Subcutaneous adipose tissue (tissue), 4 donors: ENCODE data around the gene OTC. TPM values are rescaled to one million over a fixed set of nuclear protein-coding genes. Genes with fewer than 3 reads are reported as not detected.

ENCODE experiments used
- total RNA-seq, 4 donors: library from RNA; depleted of rRNA; stranded (reverse); fragments of >200 nt; gene quantifications; one replicate each; pipeline ENCODE4 v1.1.0, GENCODE V29; 2016
- TF ChIP-seq, protein P1 (sequence below): fragments of 450-650 bp; IDR thresholded peaks from one replicate; pipeline ENCODE4 v1.5.1; 2016; ENCODE audit warnings: low read depth, mild to moderate bottlenecking, control low read depth, antibody characterized with exemption, moderate library complexity

The OTC gene
- total RNA-seq, 4 donors from 2014 or later: 2.1 TPM; not detected in 3

DNA sequence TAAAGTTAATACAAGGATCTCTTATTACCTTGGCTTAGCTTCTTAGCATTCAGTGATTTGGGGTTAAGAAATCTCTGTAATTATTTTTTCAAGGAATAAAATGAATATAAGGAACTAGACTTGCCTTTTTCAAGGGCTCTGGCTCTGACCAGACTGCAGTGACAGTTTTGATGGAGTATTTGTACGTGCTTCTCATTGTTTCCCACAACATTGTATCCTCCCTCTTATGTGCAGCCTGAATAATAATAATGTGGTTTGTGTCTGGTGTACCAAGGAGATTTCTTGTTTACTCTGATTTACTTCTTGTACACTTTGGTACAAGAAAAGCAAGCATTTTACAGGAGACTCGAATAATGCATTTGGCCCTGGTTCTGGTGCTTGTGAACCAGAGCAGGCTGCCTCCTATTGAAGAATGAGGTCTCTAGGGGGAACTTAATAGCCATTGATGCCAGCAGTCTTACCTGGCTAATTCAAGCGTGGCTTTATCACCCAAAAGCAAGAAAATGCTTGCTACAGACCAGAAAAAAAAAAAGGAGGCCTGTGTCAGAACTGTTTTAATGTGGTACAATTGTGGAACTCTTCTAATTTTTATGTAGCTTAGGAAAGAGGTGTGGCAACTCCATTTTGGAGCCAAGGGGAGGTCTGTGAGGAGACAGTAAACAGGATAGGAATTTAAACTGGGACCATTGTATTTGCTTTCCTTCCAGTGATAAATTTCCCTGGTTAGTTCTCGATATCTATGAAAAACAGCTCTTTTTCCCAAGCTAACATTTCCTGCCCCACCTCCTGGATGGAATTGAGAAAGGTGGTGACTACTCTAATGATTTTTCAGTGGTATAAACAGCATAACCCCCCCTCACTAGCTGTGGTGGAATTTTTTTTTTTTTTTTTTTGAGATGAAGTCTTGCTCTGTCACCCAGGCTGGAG, 5.6 kb downstream of the OTC start:
- TF ChIP-seq, protein P1, sequence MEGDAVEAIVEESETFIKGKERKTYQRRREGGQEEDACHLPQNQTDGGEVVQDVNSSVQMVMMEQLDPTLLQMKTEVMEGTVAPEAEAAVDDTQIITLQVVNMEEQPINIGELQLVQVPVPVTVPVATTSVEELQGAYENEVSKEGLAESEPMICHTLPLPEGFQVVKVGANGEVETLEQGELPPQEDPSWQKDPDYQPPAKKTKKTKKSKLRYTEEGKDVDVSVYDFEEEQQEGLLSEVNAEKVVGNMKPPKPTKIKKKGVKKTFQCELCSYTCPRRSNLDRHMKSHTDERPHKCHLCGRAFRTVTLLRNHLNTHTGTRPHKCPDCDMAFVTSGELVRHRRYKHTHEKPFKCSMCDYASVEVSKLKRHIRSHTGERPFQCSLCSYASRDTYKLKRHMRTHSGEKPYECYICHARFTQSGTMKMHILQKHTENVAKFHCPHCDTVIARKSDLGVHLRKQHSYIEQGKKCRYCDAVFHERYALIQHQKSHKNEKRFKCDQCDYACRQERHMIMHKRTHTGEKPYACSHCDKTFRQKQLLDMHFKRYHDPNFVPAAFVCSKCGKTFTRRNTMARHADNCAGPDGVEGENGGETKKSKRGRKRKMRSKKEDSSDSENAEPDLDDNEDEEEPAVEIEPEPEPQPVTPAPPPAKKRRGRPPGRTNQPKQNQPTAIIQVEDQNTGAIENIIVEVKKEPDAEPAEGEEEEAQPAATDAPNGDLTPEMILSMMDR: no peak

DNA sequence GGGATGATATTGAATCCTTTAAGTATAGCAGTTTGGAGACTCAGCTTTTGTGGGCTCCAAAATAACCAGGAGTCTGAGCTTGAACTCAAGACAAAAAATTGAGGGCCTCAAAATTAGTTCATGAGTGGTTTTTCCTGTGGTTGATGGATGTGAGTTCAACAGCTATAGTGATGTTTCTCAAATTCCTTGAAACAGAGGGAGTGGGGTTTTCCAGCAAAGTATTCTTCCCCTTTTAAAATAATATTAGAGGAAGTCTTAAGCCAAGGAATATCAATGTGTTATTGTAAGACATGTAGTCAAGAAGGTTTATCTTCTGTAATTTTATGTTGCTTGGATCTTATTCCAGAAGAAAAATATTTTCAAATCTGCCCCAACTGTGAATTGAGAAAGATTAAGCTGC, 10.6 kb downstream of the OTC start:
- TF ChIP-seq, protein P1: no peak

DNA sequence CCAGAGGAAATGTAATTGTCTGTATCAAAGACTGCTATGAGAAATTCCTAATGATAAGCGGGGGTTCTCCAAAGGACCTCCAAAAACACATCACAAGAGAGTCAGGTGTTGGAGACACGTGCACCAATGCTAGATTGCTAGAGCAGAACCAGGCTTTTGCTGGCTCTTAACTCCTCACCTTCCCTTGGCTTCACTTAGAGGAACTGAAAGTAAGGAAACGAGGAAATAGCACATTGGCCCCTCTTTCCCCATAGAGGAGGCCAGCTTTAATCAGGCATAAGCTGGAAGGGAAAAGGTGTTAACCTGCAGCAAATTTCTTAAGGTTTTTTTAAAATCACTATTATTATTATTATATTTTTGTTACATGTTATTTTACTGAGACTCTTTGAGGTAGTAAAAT, 13.6 kb downstream of the OTC start:
- TF ChIP-seq, protein P1: no peak

- TF ChIP-seq, protein P1: no peak
Measured at GRCh38 chrX:38368774-38369173, 16.4 kb downstream of the OTC start.

DNA sequence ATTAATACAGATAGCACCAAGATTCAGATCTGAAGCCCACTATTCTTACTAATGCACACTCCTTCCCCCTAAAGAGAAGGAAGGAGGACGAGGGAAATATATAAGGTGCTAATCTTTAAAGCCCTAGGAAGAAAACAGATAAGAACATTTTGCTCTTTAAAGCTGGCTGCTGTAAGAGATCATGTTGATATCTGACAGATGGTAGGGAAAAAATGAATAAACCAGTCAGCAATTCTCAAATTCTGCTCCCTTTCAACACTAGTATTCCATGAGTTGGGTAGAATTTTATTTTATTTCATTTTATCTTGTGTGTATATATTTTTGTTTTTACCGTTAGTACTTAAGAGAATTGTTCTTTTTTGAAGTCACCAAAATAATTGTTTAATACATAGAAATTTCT, 19.2 kb downstream of the OTC start:
- TF ChIP-seq, protein P1: no peak

DNA sequence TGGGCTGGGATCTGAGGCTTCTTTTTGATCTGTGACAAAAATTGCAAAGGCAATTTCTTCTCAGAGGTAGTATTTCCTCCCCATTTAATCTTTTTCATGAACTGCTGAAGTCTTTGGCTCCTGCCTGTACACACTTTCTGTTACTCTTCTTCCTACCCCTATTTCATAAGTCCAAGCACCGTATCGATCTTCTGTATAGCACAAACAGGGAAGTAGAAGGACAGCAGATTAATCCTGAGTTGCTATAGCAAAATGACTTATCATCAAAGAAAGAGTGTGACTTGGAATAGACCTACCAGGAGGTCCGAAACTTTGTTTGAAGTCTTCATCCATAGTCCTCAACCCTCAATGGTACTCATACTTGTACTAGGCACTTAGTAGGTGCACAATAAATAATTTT, 22.0 kb downstream of the OTC start:
- TF ChIP-seq, protein P1: no peak

DNA sequence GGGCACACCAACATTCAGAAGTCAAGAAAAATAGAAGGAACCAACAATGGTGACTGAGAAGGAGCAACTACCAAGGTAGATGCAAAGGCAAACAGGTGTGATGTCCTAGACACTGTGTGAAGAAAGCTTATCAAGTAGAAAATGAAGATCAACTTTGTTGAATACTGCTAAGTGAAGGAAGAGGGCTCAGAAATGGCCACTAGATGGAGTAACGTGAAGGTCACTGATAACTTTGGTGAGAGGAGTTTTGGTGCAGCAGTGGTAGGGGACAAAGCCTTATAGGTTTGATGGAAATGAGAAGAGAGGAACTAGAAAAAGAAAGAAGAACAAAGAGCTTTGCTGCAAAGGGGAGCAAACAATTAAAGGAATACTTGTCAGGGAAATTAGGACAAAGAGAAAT, 23.5 kb downstream of the OTC start:
- TF ChIP-seq, protein P1: no peak
